ENCODE results near the gene FOXB1.

- TF ChIP-seq SMAD3 (CRISPR knock-in tag; IDR thresholded peaks at IDR 0.05) = no peak
- TF ChIP-seq SCMH1 (CRISPR knock-in tag; IDR thresholded peaks at IDR 0.05; ENCODE audit: borderline replicate concordance) = no peak
- no peak for TF ChIP-seq ZBTB21 (CRISPR knock-in tag; IDR thresholded peaks at IDR 0.05)
- TF ChIP-seq, protein P1, sequence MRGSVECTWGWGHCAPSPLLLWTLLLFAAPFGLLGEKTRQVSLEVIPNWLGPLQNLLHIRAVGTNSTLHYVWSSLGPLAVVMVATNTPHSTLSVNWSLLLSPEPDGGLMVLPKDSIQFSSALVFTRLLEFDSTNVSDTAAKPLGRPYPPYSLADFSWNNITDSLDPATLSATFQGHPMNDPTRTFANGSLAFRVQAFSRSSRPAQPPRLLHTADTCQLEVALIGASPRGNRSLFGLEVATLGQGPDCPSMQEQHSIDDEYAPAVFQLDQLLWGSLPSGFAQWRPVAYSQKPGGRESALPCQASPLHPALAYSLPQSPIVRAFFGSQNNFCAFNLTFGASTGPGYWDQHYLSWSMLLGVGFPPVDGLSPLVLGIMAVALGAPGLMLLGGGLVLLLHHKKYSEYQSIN (CRISPR knock-in tag; IDR thresholded peaks at IDR 0.05; ENCODE audit: borderline replicate concordance) = no peak
- no peak for TF ChIP-seq CBX1 (IDR thresholded peaks at IDR 0.05; ENCODE audit: low read depth)
- TF ChIP-seq POLR2A (IDR thresholded peaks at IDR 0.05; ENCODE audit: insufficient read depth in 1 of 2, low read depth in 2 of 2, low read length in 2 of 2) = no peak
- no peak for TF ChIP-seq FOXP1 (IDR thresholded peaks at IDR 0.05)
- TF ChIP-seq FOXP1 (CRISPR knock-in tag; IDR thresholded peaks at IDR 0.05) = no peak
- no peak for TF ChIP-seq ELF1 (CRISPR knock-in tag; IDR thresholded peaks at IDR 0.05)
- TF ChIP-seq FOXP4 (CRISPR knock-in tag; IDR thresholded peaks at IDR 0.05) = no peak
Observed at GRCh38 chr15:59996298-59997041, 7.6 kb upstream of the FOXB1 start.
